Calu3 (cell line): ENCODE data around the gene MAP2K3. TPM values are rescaled to one million over a fixed set of nuclear protein-coding genes. Genes with fewer than 3 reads are reported as not detected.
"Not testable (repeated sequence)": the region's sequence is repeated elsewhere in the genome, so short reads cannot be mapped to it uniquely, and the experiment has no call there.

ENCODE experiments used
- BruUV-seq: library from RNA; stranded (reverse); fragments of 400-500 nt; replicated peaks from 2 replicates; lab custom pipeline; 2021; lab: Mats Ljungman, UMichigan
- CTCF ChIA-PET: fragments of 300-600 bp; sonication (Branson Sonifier 250); formaldehyde crosslinking; loops from one replicate; lab custom pipeline; 2022; ENCODE audit warnings: antibody characterized with exemption; lab: Charles Lee
- DNase-seq: peaks from one replicate; pipeline ENCODE4 v3.0.0; 2022
- H3K27ac Mint-ChIP-seq: one replicate; pipeline ENCODE4 v1.8.0; 2022; ENCODE audit warnings: mixed read lengths; ENCODE audit not compliant: unreplicated experiment
- H3K27me3 Mint-ChIP-seq: one replicate; pipeline ENCODE4 v1.8.0; 2022; ENCODE audit warnings: mixed read lengths; ENCODE audit not compliant: unreplicated experiment
- H3K36me3 Mint-ChIP-seq: one replicate; pipeline ENCODE4 v1.8.0; 2022; ENCODE audit warnings: mild to moderate bottlenecking, moderate library complexity, mixed read lengths; ENCODE audit not compliant: insufficient read depth, unreplicated experiment
- H3K4me1 Mint-ChIP-seq: one replicate; pipeline ENCODE4 v1.8.0; 2022; ENCODE audit warnings: mild to moderate bottlenecking, low read depth, mixed read lengths; ENCODE audit not compliant: unreplicated experiment
- H3K4me3 Mint-ChIP-seq: one replicate; pipeline ENCODE4 v1.8.0; 2022; ENCODE audit warnings: mild to moderate bottlenecking, low read depth, moderate library complexity, mixed read lengths; ENCODE audit not compliant: unreplicated experiment
- H3K9me3 Mint-ChIP-seq: one replicate; pipeline ENCODE4 v1.8.0; 2022; ENCODE audit warnings: low read depth, mixed read lengths; ENCODE audit not compliant: unreplicated experiment
- CTCF ChIP-seq: fragments of 200-600 bp; IDR thresholded peaks from one replicate; pipeline ENCODE4 v1.8.0; 2022; ENCODE audit warnings: antibody characterized with exemption; ENCODE audit not compliant: unreplicated experiment
- intact Hi-C: fragments of 100-400 bp; cut with micrococcal nuclease; formaldehyde crosslinking; loops from one replicate; pipeline ENCODE4 v1.10.0; 2022; ENCODE audit not compliant: unreplicated experiment
- total RNA-seq: library from RNA; stranded (reverse); gene quantifications from 2 replicates; pipeline ENCODE4 v1.2.3, GENCODE V29; 2022

MAP2K3 gene
- total RNA-seq, 1 experiment from 2014 or later = 93.5 TPM

GRCh38 chr17:21301593-21302550 is 17.4 kb downstream of the MAP2K3 start:
- H3K9me3 Mint-ChIP-seq = no peaks in the 10 kb centered on the region
- peaks cover 57% of the 10 kb centered on the region for H3K36me3 Mint-ChIP-seq
- intact Hi-C loops = no loop called here
- CTCF ChIA-PET = no interaction called here
- DNase-seq = no peak
- no peaks in the 10 kb centered on the region for H3K4me1 Mint-ChIP-seq
- H3K27ac Mint-ChIP-seq = no peak overlapping the region
- no peaks in the 10 kb centered on the region for H3K27me3 Mint-ChIP-seq
- no peak overlapping the region for H3K4me3 Mint-ChIP-seq
- no peak for TF ChIP-seq CTCF
- no TSS peak for BruUV-seq

- H3K36me3 Mint-ChIP-seq = peaks cover 54% of the 10 kb centered on the region
These were observed 18.4 kb downstream of the MAP2K3 start for GRCh38 chr17:21302711-21303425.

GRCh38 chr17:21303441-21304065 is 19.0 kb downstream of the MAP2K3 start:
- H3K4me1 Mint-ChIP-seq = no peaks in the 10 kb centered on the region
- no peak for TF ChIP-seq CTCF
- no peak for DNase-seq
- H3K27me3 Mint-ChIP-seq = no peaks in the 10 kb centered on the region
- H3K36me3 Mint-ChIP-seq = peaks cover 54% of the 10 kb centered on the region
- BruUV-seq = no TSS peak
- no peaks in the 10 kb centered on the region for H3K9me3 Mint-ChIP-seq
- H3K4me3 Mint-ChIP-seq = no peak overlapping the region
- intact Hi-C loops = no loop called here
- H3K27ac Mint-ChIP-seq = no peak overlapping the region
- CTCF ChIA-PET = no interaction called here

More at GRCh38 chr17:21302711-21303425, 18.4 kb downstream of the MAP2K3 start:
- no peak for TF ChIP-seq CTCF
- Mint-ChIP-seq H3K4me1 (no peaks in the 10 kb centered on the region), H3K27ac (no peak overlapping the region), H3K27me3 (no peaks in the 10 kb centered on the region), H3K4me3 (no peak overlapping the region), H3K9me3 (no peaks in the 10 kb centered on the region)
- CTCF ChIA-PET = no interaction called here
- intact Hi-C loops = no loop called here
- BruUV-seq = no TSS peak
- no peak for DNase-seq

- Mint-ChIP-seq H3K27ac (no peak overlapping the region), H3K4me3 (no peak overlapping the region), H3K4me1 (no peaks in the 10 kb centered on the region), H3K27me3 (no peaks in the 10 kb centered on the region), H3K9me3 (no peaks in the 10 kb centered on the region), H3K36me3 (peaks cover 53% of the 10 kb centered on the region)
- CTCF ChIA-PET = no interaction called here
- intact Hi-C loops = no loop called here
- no peak for DNase-seq
- no TSS peak for BruUV-seq
- no peak for TF ChIP-seq CTCF
These were observed 19.6 kb downstream of the MAP2K3 start for GRCh38 chr17:21304091-21304490.

GRCh38 chr17:21304551-21305151 is 20.1 kb downstream of the MAP2K3 start:
- H3K36me3 Mint-ChIP-seq = peaks cover 50% of the 10 kb centered on the region
- H3K9me3 Mint-ChIP-seq = not testable (repeated sequence)

More at GRCh38 chr17:21304551-21305151, 20.1 kb downstream of the MAP2K3 start:
- DNase-seq, H3K4me3 Mint-ChIP-seq, BruUV-seq, H3K27ac Mint-ChIP-seq, H3K27me3 Mint-ChIP-seq, intact Hi-C loops, CTCF ChIA-PET, H3K4me1 Mint-ChIP-seq: not testable (repeated sequence)
